Naive thymus-derived CD4-positive, alpha-beta T cell (primary cell): ENCODE results near the gene DICER1. TPM values are rescaled to one million over a fixed set of nuclear protein-coding genes. Genes with fewer than 3 reads are reported as not detected.
"Not testable (repeated sequence)": the region's sequence is repeated elsewhere in the genome, so short reads cannot be mapped to it uniquely, and the experiment has no call there.

Source experiments
- ATAC-seq: fragments of 150-1000 bp; cut with Tn5 transposase; 2 replicates; pipeline ENCODE4 v1.10.0; 2021; ENCODE audit warnings: mild to moderate bottlenecking, moderate library complexity
- CTCF ChIA-PET: fragments of 350-600 bp; sonication (Branson Sonifier 250); formaldehyde crosslinking; loops from one replicate; lab custom pipeline; 2021; ENCODE audit warnings: antibody characterized with exemption; lab: Charles Lee
- POLR2A ChIA-PET: fragments of 350-600 bp; sonication (Branson Sonifier 250); formaldehyde crosslinking; loops from one replicate; lab custom pipeline; 2021; ENCODE audit warnings: antibody characterized with exemption, inconsistent platforms; lab: Charles Lee
- DNase-seq, 9 donors: peaks; one replicate each; pipeline versions ENCODE4 v3.0.0 to v3.0.0-alpha.2; 2020 to 2022; ENCODE audit warnings: mixed read lengths in 1 of 9
- H3K27ac ChIP-seq: one replicate; pipeline ENCODE4 v1.7.0; 2013; ENCODE audit warnings: mild to moderate bottlenecking, low read depth, low read length, moderate library complexity
- H3K27me3 ChIP-seq, 2 donors: one replicate each; pipeline ENCODE4 v1.7.0; 2013; ENCODE audit warnings: low read length in 2 of 2, mild to moderate bottlenecking in 2 of 2, moderate library complexity in 2 of 2; ENCODE audit not compliant: control insufficient read depth in 2 of 2, insufficient read depth in 2 of 2
- H3K36me3 ChIP-seq, 3 experiments: 1 replicate in 2 of 3; 2 replicates in 1 of 3; pipeline ENCODE4 v1.7.0; 2013; ENCODE audit warnings: low read length in 3 of 3, mild to moderate bottlenecking in 3 of 3, moderate library complexity in 1 of 3; ENCODE audit not compliant: insufficient read depth in 3 of 3, control insufficient read depth in 2 of 3
- H3K4me1 ChIP-seq, 2 donors: one replicate each; pipeline ENCODE4 v1.7.0; 2013; ENCODE audit warnings: low read length in 2 of 2, mild to moderate bottlenecking in 2 of 2, moderate library complexity in 1 of 2; ENCODE audit not compliant: control insufficient read depth in 2 of 2, insufficient read depth in 2 of 2
- H3K4me3 ChIP-seq: 2 replicates; pipeline ENCODE4 v1.7.0; 2013; ENCODE audit warnings: mild to moderate bottlenecking, low read length
- H3K9me3 ChIP-seq, 3 experiments: 1 replicate in 2 of 3; 2 replicates in 1 of 3; pipeline ENCODE4 v1.7.0; 2013; ENCODE audit warnings: low read length in 3 of 3; ENCODE audit not compliant: control insufficient read depth in 2 of 3
- H3K27ac Mint-ChIP-seq, 9 donors: one replicate each; pipeline ENCODE4 v1.8.0; 2020 to 2022; ENCODE audit warnings: mixed read lengths in 9 of 9, mild to moderate bottlenecking in 8 of 9, moderate library complexity in 5 of 9, inconsistent platforms in 2 of 9
- H3K27me3 Mint-ChIP-seq, 5 donors: one replicate each; pipeline ENCODE4 v1.8.0; 2021 to 2022; ENCODE audit warnings: mixed read lengths in 5 of 5, mild to moderate bottlenecking in 1 of 5
- H3K36me3 Mint-ChIP-seq, 5 donors: one replicate each; pipeline ENCODE4 v1.8.0; 2020 to 2022; ENCODE audit warnings: mixed read lengths in 5 of 5, mild to moderate bottlenecking in 3 of 5, inconsistent platforms in 1 of 5
- H3K4me1 Mint-ChIP-seq, 7 donors: one replicate each; pipeline ENCODE4 v1.8.0; 2020 to 2022; ENCODE audit warnings: mixed read lengths in 7 of 7, mild to moderate bottlenecking in 3 of 7, inconsistent platforms in 1 of 7
- H3K4me3 Mint-ChIP-seq, 10 donors: one replicate each; pipeline ENCODE4 v1.8.0; 2020 to 2022; ENCODE audit warnings: mild to moderate bottlenecking in 10 of 10, mixed read lengths in 10 of 10, moderate library complexity in 6 of 10, inconsistent platforms in 2 of 10
- H3K9me3 Mint-ChIP-seq, 11 donors: one replicate each; pipeline ENCODE4 v1.8.0; 2020 to 2022; ENCODE audit warnings: mixed read lengths in 11 of 11, mild to moderate bottlenecking in 4 of 11, inconsistent platforms in 1 of 11, moderate library complexity in 1 of 11
- intact Hi-C, 2 donors: fragments of 100-400 bp; cut with micrococcal nuclease; formaldehyde crosslinking; loops; one replicate each; pipeline ENCODE4 v1.15.1; 2023
- polyA plus RNA-seq, 2 donors: library from polyadenylated mRNA; unstranded; fragments of 300-500 nt; fragmentation: Illumina TruSeq; gene quantifications; one replicate each; pipeline ENCODE4 v1.2.3, GENCODE V29; 2021
- total RNA-seq, 6 experiments: library from RNA in 5 of 6; stranded (reverse) in 5 of 6; gene quantifications; 1 replicate in 5 of 6; 2 replicates in 1 of 6; pipeline ENCODE4 v1.2.3 and lab custom pipeline; 2021 to 2026

DICER1 gene
- total and polyA plus RNA-seq, 7 experiments from 2014 or later: 11.0 to 78.2 (median 62.6) TPM

GRCh38 chr14:95140060-95140858 lies 17.1 kb downstream of the DICER1 start:
- peaks cover 0 to 14% (median 7%) of the 10 kb centered on the region in 11 donors for H3K9me3 Mint-ChIP-seq
- H3K36me3 Mint-ChIP-seq: peaks cover 10 to 24% (median 19%) of the 10 kb centered on the region in 5 donors
- H3K27ac Mint-ChIP-seq: peak overlapping the region in 1 of 9 donors; percentile 12
- Histone ChIP-seq H3K27me3 (no peaks in the 10 kb centered on the region), H3K4me1 (peaks cover 4 to 29% of the 10 kb centered on the region in 2 donors), H3K4me3 (no peak overlapping the region), H3K9me3 (peaks cover 0 to 9% (median 6%) of the 10 kb centered on the region in 3 experiments), H3K27ac (no peak overlapping the region), H3K36me3 (no peaks in the 10 kb centered on the region)
- CTCF ChIA-PET: no interaction called here
- H3K27me3 Mint-ChIP-seq: no peaks in the 10 kb centered on the region
- intact Hi-C loops: loop anchor here in 1 of 2 donors (2.0 kb wide), 1 partner anchor 15 kb away; no protein-coding TSS in a partner anchor
- POLR2A ChIA-PET: no interaction called here
- DNase-seq: no peak
- peak; percentile 53 for ATAC-seq
- peak overlapping the region in 3 of 10 donors; percentile 20 to 44 (median 26) for H3K4me3 Mint-ChIP-seq
- peaks cover 40 to 95% (median 91%) of the 10 kb centered on the region in 7 donors for H3K4me1 Mint-ChIP-seq

GRCh38 chr14:95138876-95139275 lies 18.5 kb downstream of the DICER1 start:
- Mint-ChIP-seq H3K9me3 (peaks cover 0 to under 1% (median 0%) of the 10 kb centered on the region in 11 donors), H3K27me3 (no peaks in the 10 kb centered on the region), H3K27ac (peak overlapping the region in 3 of 9 donors; percentile 10 to 31 (median 21)), H3K4me3 (peak overlapping the region in 2 of 10 donors; percentile 30 to 37), H3K4me1 (peaks cover 40 to 93% (median 88%) of the 10 kb centered on the region in 7 donors), H3K36me3 (peaks cover 5 to 20% (median 12%) of the 10 kb centered on the region in 5 donors)
- Histone ChIP-seq H3K4me3 (no peak overlapping the region), H3K9me3 (no peaks in the 10 kb centered on the region), H3K4me1 (peaks cover 4 to 29% of the 10 kb centered on the region in 2 donors), H3K36me3 (no peaks in the 10 kb centered on the region), H3K27ac (no peak overlapping the region), H3K27me3 (no peaks in the 10 kb centered on the region)
- ATAC-seq (no peak), DNase-seq (no peak)
- intact Hi-C loops: no loop called here
- ChIA-PET POLR2A (no interaction called here), CTCF (no interaction called here)

- intact Hi-C loops, H3K4me3 ChIP-seq, H3K9me3 Mint-ChIP-seq, POLR2A ChIA-PET, CTCF ChIA-PET, H3K27ac ChIP-seq, ATAC-seq, H3K9me3 ChIP-seq, H3K36me3 ChIP-seq, DNase-seq, H3K27me3 ChIP-seq, H3K27me3 Mint-ChIP-seq: not testable (repeated sequence)
- peaks cover 3 to 29% of the 10 kb centered on the region in 2 donors for H3K4me1 ChIP-seq
- Mint-ChIP-seq H3K27ac (peak overlapping the region in 3 of 9 donors; percentile 21 to 78 (median 36)), H3K36me3 (peaks cover 5 to 20% (median 12%) of the 10 kb centered on the region in 5 donors), H3K4me1 (peaks cover 37 to 91% (median 85%) of the 10 kb centered on the region in 7 donors), H3K4me3 (peak overlapping the region in 4 of 10 donors; percentile 1 to 55 (median 30))
Observed at GRCh38 chr14:95138455-95138854, 18.9 kb downstream of the DICER1 start.

- Histone ChIP-seq H3K4me1 (peaks cover 0 to 22% of the 10 kb centered on the region in 2 donors), H3K4me3 (no peak overlapping the region), H3K27ac (no peak overlapping the region), H3K9me3 (no peaks in the 10 kb centered on the region), H3K27me3 (no peaks in the 10 kb centered on the region), H3K36me3 (peaks cover 0 to 5% (median 5%) of the 10 kb centered on the region in 3 experiments)
- Mint-ChIP-seq H3K27ac (peak overlapping the region in 3 of 9 donors; percentile 9 to 54 (median 52)), H3K4me1 (peaks cover 34 to 90% (median 82%) of the 10 kb centered on the region in 7 donors), H3K9me3 (no peaks in the 10 kb centered on the region), H3K27me3 (no peaks in the 10 kb centered on the region), H3K4me3 (peak overlapping the region in 5 of 10 donors; percentile 4 to 54 (median 23)), H3K36me3 (peaks cover 5 to 26% (median 18%) of the 10 kb centered on the region in 5 donors)
- intact Hi-C loops: no loop called here
- ChIA-PET CTCF (no interaction called here), POLR2A (no interaction called here)
- ATAC-seq (no peak), DNase-seq (no peak)
Observed at GRCh38 chr14:95137804-95138167, 19.5 kb downstream of the DICER1 start.

- DNase-seq: no peak
- POLR2A ChIA-PET: no interaction called here
- H3K9me3 ChIP-seq: no peaks in the 10 kb centered on the region
- CTCF ChIA-PET: no interaction called here
- Mint-ChIP-seq H3K27ac (peak overlapping the region in 6 of 9 donors; percentile 9 to 72 (median 35)), H3K27me3 (no peaks in the 10 kb centered on the region), H3K4me1 (peaks cover 34 to 90% (median 81%) of the 10 kb centered on the region in 7 donors), H3K36me3 (peaks cover 5 to 31% (median 22%) of the 10 kb centered on the region in 5 donors), H3K4me3 (peak overlapping the region in 4 of 10 donors; percentile 24 to 54 (median 46)), H3K9me3 (no peaks in the 10 kb centered on the region)
- no peak overlapping the region for H3K4me3 ChIP-seq
- H3K4me1 ChIP-seq: peaks cover 0 to 20% of the 10 kb centered on the region in 2 donors
- H3K27me3 ChIP-seq: no peaks in the 10 kb centered on the region
- peaks cover 0 to 8% (median 5%) of the 10 kb centered on the region in 3 experiments for H3K36me3 ChIP-seq
- H3K27ac ChIP-seq: no peak overlapping the region
- intact Hi-C loops: no loop called here
- no peak for ATAC-seq
Observed at GRCh38 chr14:95137164-95137803, 20.0 kb downstream of the DICER1 start.

- H3K9me3 ChIP-seq: no peaks in the 10 kb centered on the region
- no peaks in the 10 kb centered on the region for H3K27me3 Mint-ChIP-seq
- no peak for DNase-seq
- H3K27ac Mint-ChIP-seq: peak overlapping the region in 4 of 9 donors; percentile 31 to 72 (median 64)
- H3K4me3 ChIP-seq: no peak overlapping the region
- no peak for ATAC-seq
- H3K9me3 Mint-ChIP-seq: no peaks in the 10 kb centered on the region
- no peaks in the 10 kb centered on the region for H3K27me3 ChIP-seq
- H3K4me1 Mint-ChIP-seq: peaks cover 34 to 83% (median 75%) of the 10 kb centered on the region in 7 donors
- peaks cover 0 to 12% (median 5%) of the 10 kb centered on the region in 3 experiments for H3K36me3 ChIP-seq
- peak overlapping the region in 6 of 10 donors; percentile 8 to 54 (median 42) for H3K4me3 Mint-ChIP-seq
- peaks cover 5 to 33% (median 24%) of the 10 kb centered on the region in 5 donors for H3K36me3 Mint-ChIP-seq
- peaks cover 0 to 20% of the 10 kb centered on the region in 2 donors for H3K4me1 ChIP-seq
- H3K27ac ChIP-seq: no peak overlapping the region
- POLR2A ChIA-PET: no interaction called here
- intact Hi-C loops: no loop called here
- CTCF ChIA-PET: no interaction called here
Observed at GRCh38 chr14:95136631-95137030, 20.7 kb downstream of the DICER1 start.
